PC-9 (cell line): ENCODE results near the gene PIH1D1.

ENCODE experiments used
- EZH2 ChIP-seq: fragments of 200-600 bp; sonication (generic); IDR thresholded peaks from 2 replicates; pipeline ENCODE4 v1.8.0; 2017; ENCODE audit warnings: antibody characterized with exemption, low read depth
- TF ChIP-seq, protein P1 (sequence below): fragments of 200-600 bp; sonication (generic); conservative IDR thresholded peaks from 2 replicates; pipeline ENCODE4 v1.6.1; 2017; ENCODE audit warnings: mixed run types, antibody characterized with exemption, mild to moderate bottlenecking, moderate library complexity

DNA sequence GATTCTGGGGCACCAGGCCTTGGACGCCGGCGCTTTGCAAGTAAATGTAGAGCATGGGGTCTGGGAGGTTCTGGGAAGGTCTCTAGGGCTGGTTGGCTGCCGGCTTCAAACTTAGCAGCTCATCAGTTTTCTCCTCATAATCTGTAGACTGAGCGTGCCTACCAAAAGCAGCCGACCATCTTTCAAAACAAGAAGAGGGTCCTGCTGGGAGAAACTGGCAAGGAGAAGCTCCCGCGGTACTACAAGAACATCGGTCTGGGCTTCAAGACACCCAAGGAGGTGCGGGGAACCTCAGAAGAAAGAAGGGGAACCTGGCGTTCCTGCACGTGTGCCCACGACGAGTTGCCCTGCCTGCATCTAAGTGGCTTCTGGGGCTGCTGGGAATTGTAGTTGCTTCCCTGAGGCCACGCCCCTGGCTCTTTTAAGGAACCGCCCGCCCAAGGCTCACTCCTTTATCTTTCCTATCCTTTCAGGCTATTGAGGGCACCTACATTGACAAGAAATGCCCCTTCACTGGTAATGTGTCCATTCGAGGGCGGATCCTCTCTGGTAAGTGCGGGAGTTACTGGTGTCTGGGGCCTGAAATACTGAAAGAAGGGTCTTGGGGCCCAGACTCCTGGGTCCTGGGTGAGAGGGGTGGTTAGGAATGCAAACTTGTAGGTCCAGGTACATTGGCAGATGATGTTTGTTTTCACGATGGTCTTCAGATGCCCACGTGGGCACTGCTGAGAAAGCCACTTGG, 45.6 kb upstream of the PIH1D1 start:
- TF ChIP-seq, protein P1, sequence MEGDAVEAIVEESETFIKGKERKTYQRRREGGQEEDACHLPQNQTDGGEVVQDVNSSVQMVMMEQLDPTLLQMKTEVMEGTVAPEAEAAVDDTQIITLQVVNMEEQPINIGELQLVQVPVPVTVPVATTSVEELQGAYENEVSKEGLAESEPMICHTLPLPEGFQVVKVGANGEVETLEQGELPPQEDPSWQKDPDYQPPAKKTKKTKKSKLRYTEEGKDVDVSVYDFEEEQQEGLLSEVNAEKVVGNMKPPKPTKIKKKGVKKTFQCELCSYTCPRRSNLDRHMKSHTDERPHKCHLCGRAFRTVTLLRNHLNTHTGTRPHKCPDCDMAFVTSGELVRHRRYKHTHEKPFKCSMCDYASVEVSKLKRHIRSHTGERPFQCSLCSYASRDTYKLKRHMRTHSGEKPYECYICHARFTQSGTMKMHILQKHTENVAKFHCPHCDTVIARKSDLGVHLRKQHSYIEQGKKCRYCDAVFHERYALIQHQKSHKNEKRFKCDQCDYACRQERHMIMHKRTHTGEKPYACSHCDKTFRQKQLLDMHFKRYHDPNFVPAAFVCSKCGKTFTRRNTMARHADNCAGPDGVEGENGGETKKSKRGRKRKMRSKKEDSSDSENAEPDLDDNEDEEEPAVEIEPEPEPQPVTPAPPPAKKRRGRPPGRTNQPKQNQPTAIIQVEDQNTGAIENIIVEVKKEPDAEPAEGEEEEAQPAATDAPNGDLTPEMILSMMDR = no peak
- TF ChIP-seq EZH2 = no peak
